GM21447 (cell line): ENCODE data around the gene KLHL14.
"Not testable (repeated sequence)": the region's sequence is repeated elsewhere in the genome, so short reads cannot be mapped to it uniquely, and the experiment has no call there.

Experiments
- ATAC-seq: cut with Tn5 transposase; IDR thresholded peaks from one replicate; pipeline ENCODE4 v1.9.1; 2021; ENCODE audit not compliant: unreplicated experiment

Gene KLHL14

DNA sequence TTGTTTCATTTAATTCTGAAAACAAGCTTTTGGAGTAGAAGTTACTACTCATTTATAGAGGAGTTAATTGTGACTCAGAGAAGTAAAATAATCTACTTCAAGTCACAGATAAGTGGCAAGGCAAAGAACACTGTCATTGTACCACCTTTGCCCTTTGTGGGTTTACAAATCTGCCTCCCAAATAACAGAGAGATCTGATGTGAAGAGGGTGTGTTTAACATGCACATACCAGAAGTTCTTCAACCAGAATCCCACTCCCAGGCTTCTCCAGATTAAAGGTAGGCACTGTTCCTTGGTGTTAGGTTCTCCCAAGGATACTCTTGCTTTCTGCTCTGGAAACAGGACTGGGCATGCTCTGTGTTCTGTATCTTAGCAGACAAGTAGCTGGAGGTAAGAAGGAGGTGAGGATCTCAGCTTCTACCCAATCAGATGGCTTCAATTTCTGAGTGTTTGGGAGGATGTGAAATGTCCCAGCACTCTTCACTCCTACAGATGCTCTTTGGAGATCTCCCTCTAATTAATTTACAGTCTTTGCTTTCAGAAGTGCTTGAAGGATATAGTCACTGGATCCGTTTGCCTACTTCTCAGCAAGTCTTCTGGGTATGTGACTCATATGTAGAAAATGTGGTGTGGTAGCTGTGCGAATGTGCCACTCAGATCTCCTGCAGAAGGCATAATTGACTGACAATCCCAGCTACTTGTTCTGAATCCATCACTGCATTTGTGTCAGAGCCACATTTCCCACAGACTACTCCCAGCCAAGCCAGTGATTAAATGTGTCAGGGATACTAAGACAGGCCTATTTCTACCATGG is 111.1 kb downstream of the KLHL14 start:
- no peak for ATAC-seq

DNA sequence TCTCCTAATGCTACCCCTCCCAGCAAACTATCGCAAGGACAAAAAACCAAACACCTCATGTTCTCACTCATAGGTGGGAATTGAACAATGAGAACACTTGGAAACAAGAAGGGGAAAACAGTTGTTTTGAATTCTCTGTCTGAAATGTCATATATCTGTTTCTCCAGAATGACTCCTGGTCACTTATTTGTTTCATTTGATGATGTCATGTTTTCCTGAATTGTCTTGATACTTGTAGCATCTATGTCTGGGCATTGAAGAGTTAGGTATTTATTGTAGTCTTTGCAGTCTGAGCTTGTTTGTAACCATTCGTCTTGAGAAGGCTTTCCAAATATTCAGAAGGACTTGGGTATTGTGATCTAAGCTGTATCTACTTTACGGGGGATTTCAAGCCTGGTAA is 118.3 kb downstream of the KLHL14 start:
- not testable (repeated sequence) for ATAC-seq

DNA sequence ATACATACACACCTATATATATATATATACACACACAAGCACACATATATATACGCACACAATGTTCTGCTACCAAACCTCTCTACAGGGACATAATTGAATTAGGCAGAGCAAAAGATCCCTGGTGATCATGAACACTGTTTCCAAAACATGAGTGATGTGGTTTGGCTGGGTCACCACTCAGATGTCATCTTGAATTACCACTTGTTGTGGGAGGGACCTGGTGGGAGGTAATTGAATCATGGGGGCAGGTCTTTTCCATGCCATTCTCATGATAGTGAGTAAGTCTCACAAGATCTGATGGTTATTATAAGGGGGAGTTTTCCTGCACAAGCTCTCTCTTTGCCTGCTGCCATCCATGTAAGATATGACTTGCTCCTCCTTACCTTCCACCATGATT is 135.2 kb downstream of the KLHL14 start:
- not testable (repeated sequence) for ATAC-seq

DNA sequence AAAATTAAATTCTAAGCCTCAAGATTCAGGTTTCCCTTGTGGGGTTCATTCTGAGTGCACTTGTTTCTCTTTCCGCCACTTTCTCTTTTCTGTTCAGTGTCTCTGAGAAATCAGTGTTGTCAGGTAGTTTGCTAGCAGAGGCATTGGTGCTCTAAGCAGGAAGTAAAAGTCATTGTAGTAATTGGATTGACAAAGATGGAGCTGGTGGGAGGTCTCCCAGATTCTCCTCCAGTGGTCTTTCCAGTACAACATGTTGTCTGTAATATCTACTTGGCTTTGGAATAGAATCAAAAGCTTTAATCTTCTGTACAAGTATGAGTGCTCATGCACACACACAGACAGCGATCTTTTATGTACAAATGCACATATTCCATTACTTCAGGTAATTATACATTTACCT is 135.6 kb downstream of the KLHL14 start:
- no peak for ATAC-seq

DNA sequence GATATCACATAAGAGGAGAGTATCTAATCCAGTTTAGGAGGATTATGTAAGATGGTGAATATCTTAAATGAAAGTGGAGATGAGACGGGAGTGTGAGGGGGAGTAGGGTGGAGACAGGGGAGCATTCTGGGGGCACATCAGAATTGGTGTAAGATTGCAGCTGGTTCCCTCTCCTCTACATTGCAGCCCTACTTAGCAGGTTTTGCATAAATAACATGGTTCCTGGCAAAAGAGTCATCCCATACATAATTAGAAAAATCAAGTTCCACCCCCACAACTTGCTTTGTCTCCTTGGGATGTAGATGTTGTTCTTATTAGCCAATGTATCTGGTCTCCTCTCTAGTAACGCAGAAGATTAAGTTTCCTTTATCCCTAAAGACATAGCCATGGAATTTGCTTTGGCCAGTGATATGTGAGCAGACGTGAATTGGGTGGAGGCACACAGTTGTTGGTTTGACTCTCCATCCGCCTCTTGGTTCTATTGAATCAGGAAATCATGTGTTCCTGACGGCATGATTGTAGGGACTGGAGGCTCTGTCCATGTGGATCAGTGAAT is 137.9 kb downstream of the KLHL14 start:
- no peak for ATAC-seq

DNA sequence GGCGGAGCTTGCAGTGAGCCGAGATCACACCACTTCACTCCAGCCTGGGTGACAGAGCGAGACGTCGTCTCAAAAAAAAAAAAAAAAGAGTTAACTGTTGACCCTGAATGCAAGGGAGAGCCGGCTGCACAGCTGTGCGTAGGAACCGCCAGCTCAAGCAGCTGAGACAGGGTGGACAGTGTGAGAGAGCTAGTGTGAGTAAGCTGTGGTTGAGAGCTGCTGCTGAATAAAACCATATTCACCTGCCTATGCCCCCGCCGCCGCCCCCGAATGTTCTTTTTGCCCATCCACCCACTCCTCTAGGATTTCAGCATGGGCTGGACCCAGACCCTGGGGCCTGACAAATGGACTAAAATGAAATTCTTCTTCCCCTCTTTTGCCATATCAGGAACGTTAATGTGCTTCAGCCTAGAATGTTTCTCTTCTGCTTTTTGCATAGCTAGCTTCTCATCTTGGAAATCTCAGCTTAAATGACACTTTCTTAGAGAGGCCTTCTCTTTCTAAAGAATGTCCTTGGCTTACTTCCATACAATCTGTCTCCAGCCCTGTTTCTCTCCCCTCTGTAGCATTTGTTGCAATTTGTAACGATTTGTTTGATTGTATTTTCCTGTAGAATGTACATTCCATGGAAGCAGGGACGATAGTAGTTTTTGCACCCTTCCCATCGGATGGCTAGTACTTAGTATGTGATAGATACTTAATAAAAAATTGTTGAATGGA is 142.7 kb downstream of the KLHL14 start:
- ATAC-seq, result no peak

DNA sequence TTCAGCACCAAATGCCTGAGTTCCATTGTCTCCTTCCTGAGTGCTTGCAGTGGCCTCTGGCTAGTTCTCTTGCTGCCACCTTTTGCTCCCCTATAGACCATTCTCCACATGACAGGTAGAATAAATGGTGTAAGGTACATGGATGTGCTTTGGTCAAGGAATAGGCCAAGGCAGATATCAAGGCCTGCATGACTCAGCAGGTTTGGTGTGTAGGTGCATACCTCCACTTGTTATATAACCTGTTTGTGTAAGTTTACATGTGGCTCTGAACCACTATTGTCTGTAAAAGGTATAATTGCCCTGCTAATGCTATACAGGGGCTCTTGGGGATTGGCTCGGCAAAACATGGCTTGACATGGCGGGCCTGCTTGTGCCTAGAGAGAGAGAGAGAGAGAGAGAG is 143.5 kb downstream of the KLHL14 start:
- no peak for ATAC-seq

DNA sequence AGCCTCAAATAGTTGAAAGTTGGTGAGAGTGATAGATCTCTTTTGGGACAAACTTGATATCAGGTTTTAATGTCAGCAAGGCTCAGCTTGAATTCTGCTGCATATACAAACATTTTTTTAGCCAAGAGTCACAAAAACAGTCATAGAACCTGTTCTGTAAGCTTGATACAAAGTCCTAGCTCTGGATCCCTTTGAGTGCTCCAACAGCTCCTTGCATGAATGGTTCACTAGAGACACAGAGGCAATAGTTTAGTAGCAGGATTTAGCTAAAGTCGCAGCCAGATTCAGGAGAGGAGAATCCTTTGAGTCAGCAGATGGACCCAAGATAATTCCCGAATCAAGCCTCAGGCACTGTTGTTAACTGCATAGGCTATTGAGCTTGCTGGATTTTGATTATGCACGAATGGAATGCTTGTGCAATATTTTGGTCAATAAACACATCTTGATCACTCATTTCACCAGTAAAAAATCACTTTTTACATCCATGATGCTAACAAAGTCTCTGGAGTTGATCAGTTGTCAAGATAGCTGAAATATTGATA is 148.6 kb downstream of the KLHL14 start:
- ATAC-seq, result no peak

DNA sequence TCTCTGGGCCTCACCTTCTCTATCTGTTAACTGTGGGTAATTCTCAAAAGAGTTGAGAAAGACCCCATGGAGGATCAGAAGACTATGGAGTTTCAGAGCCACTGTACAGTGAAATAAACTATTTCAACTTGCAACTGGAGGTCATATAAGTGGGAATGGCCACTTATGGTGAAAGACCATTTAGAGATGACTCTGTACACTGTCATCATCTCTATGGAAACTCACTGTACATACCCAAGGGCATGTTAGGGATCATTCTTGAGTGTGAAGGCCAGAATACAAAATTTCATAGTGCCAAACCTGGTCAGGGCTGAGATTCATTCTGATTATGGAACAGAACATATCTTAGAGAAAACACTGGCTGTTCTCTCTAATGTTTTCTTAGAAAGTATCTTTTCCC is 149.3 kb downstream of the KLHL14 start:
- ATAC-seq, result no peak
